AG10803 (cell line): ENCODE measurements around the gene NFIC.
A peak's percentile ranks its signal among the peaks of the same experiment; 100 is the strongest.

Source experiments
- DNase-seq: peaks from one replicate; pipeline ENCODE4 v3.0.0; 2010; ENCODE audit warnings: low read depth
- H3K4me3 ChIP-seq: 2 replicates; pipeline ENCODE4 v1.5.1; 2011; ENCODE audit warnings: mild to moderate bottlenecking, low read length, control low read depth
- CTCF ChIP-seq: conservative IDR thresholded peaks from 2 replicates; pipeline ENCODE4 v1.5.1; 2011; ENCODE audit warnings: mild to moderate bottlenecking, low read length, control low read depth, inconsistent platforms

The NFIC gene

GRCh38 chr19:3500429-3501101 is 134.2 kb downstream of the NFIC start, which contains the start of gene DOHH:
DOHH (minus strand) TSS chr19:3500674; CDS start chr19:3496814, 3,860 bp downstream.
- TF ChIP-seq CTCF, result no peak
- DNase-seq, result peak; percentile 94
- peak within 1 kb of the TSS; percentile 94 for H3K4me3 ChIP-seq

DNA sequence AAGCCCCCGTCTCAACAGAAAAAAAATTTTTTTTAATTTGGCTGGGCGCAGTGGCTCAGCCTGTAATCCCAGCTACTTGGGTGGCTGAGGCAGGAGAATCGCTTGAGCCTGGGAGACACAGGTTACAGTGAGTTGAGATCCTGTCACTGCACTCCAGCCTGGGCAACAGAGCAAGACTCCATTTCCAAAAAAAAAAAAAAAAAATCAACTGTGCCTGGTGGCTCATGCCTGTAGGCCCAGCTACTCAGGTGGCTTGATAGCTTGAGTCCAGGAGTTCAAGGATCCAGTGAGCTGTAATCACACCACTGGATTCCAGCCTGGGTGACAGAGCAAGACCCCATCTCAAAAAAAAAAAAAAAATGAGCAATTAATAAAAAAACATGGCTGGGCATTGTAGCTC is 135.4 kb downstream of the NFIC start:
- H3K4me3 ChIP-seq, result no peak overlapping the region
- DNase-seq, result no peak
- no peak for TF ChIP-seq CTCF

DNA sequence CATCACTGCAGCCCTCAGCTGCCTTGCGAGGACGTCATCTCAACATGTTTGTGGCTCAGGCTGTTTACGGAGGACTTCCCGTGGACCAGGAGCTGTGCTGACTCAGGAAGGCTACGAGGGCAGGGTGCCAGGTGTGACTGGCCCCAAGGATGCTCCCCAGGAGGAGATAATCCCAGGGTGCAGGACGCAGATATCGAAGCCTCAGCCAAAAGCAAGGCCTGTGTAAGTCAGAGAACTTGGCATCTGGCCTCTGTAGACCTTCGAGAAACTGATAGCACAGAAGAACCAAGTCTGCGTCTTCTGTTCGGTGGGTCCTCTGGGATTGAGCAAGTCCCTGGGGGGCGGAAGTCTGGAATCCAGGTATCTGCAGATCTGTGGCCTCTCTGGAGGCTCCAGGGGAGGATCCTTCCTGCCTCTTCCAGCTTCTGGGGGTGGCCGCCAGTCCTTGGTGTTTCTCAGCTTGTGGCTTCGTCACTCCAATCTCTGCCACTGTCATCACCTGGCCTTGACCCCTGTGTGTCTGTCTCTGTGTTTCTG is 136.7 kb downstream of the NFIC start:
- no peak overlapping the region for H3K4me3 ChIP-seq
- no peak for DNase-seq
- no peak for TF ChIP-seq CTCF

DNA sequence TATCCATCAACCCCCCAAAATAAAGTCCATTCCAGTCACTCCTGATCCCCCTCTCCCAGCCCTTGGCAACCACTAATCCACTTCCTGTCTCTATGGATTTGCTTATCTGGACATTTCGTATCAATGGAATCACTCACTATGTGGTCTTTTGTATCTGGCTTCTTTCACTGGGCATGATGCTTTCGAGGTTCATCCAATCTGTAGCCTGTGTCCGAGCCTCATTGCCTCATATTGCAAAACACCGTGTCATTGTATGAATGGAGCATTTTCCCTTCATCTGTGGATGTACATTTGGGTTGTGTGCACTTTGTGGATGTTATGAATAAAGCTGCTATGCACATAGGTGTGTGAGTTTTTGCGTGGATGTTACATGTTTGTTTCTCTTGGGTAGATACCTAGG is 138.4 kb downstream of the NFIC start:
- H3K4me3 ChIP-seq, result no peak overlapping the region
- DNase-seq, result no peak
- TF ChIP-seq CTCF, result no peak

GRCh38 chr19:3505598-3506383 is 139.4 kb downstream of the NFIC start, which contains the start of gene FZR1:
FZR1 (plus strand) TSS chr19:3506311; CDS start chr19:3522990, 16,679 bp downstream.
- no peak; the same call in 1 of the 2 replicates for TF ChIP-seq CTCF
- H3K4me3 ChIP-seq, result peak within 1 kb of the TSS; percentile 91
- DNase-seq, result peak; percentile 98

DNA sequence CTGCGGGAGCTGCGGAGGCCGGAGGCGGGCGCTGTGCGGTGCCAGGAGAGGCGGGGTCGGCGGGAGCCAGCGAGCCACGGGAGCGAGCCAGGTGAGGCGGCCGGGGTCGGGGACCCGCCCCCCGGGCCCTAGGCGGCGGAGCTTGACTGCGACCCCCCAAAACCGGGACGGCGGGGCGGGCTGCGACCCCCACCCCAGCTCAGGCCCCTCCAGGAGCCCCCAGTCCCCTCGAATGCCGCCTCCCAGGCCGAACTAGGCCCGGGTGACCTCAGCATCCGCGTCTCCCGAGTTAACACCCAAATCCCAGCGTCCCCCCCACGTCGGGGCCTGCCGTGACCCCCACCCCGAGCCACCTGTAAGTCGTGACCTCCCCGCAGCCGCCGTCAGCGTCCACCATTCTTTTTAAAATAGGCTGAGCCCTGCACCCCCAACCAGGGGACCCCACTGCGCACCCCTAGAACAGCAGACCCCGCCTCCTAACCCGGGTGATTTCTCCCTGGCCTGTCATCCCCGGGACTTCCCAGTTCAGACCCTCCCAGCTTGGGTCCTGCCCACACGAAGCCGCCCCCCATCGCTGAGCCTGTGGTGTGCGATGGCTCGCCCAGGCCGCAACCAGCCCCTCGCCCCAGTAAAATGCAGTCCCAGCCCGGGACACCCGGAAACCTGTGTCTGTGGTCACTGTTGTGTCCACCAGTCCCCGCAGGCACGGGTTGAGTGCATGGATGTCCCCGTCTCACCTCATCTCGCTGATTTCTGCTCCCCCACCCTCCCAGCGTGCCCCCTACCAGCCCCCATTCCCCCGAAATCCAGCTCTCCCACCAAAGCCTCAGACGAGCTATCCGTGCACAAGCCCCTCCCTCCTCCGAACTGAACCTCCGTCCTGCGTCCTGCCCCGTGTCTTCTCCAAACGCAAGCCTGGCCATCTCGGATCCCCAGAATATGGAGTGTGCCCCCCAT is 140.3 kb downstream of the NFIC start:
- DNase-seq, result no peak
- no peak for TF ChIP-seq CTCF

More for the DNA sequence above, 140.3 kb downstream of the NFIC start:
- peak overlapping the region; percentile 81 for H3K4me3 ChIP-seq
